HG03139 (cell line): ENCODE data around the gene LSM3.

Experiments used
- ATAC-seq: cut with Tn5 transposase; IDR thresholded peaks from one replicate; pipeline ENCODE4 v1.9.1; 2021; ENCODE audit not compliant: unreplicated experiment

LSM3 gene

GRCh38 chr3:14236902-14237301, 58.3 kb downstream of the LSM3 start:
- no peak for ATAC-seq

GRCh38 chr3:14237457-14237856, 58.8 kb downstream of the LSM3 start:
- ATAC-seq: no peak

- ATAC-seq: no peak
These were observed 59.7 kb downstream of the LSM3 start for GRCh38 chr3:14238356-14238755.

GRCh38 chr3:14238930-14239329, 60.3 kb downstream of the LSM3 start:
- no peak for ATAC-seq

GRCh38 chr3:14239940-14240339, 61.3 kb downstream of the LSM3 start:
- no peak for ATAC-seq

GRCh38 chr3:14240366-14240765, 61.7 kb downstream of the LSM3 start:
- no peak for ATAC-seq

- ATAC-seq: no peak
These were observed 63.1 kb downstream of the LSM3 start for GRCh38 chr3:14241716-14242115.

- ATAC-seq: no peak
These were observed 64.1 kb downstream of the LSM3 start for GRCh38 chr3:14242490-14243311.

- ATAC-seq: no peak
These were observed 65.2 kb downstream of the LSM3 start for GRCh38 chr3:14243782-14244181.

GRCh38 chr3:14244521-14245247, 66.1 kb downstream of the LSM3 start:
- ATAC-seq: no peak

- ATAC-seq: no peak
These were observed 66.6 kb downstream of the LSM3 start for GRCh38 chr3:14245248-14245639.

GRCh38 chr3:14245822-14246221, 67.2 kb downstream of the LSM3 start:
- no peak for ATAC-seq

GRCh38 chr3:14246414-14246813, 67.8 kb downstream of the LSM3 start:
- no peak for ATAC-seq

- ATAC-seq: no peak
These were observed 69.8 kb downstream of the LSM3 start for GRCh38 chr3:14248477-14248848.

GRCh38 chr3:14248849-14249523, 70.4 kb downstream of the LSM3 start:
- no peak for ATAC-seq
